ENCODE results near the gene DMRTC2. TPM values are rescaled to one million over a fixed set of nuclear protein-coding genes. Genes with fewer than 3 reads are reported as not detected.

The DMRTC2 gene
- total RNA-seq, 1 donor from 2014 or later, result not detected

DNA sequence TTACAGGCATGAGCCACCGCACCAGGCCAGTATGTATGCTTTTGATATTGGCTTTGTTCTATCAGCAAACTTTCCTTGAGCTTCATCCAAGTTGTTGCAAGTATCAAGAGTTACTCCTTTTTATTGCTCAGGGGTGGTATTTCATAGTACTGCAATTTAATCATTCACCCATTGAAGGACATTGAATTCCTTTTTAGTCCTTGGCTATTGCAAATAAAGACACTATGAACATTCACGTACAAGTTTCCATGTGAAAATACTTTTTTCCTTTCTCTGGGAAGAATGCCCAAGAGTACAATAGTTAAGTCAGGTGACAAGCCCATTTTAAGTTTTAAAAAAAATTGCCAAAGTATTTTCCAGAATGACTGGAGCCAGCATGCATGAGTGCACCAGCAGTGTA lies 28.1 kb upstream of the DMRTC2 start:
- Mint-ChIP-seq H3K9me3 (ENCODE audit: unreplicated experiment) (peaks cover 3% of the 10 kb centered on the region), H3K4me1 (ENCODE audit: low read depth, unreplicated experiment) (peaks cover 6% of the 10 kb centered on the region), H3K27me3 (ENCODE audit: unreplicated experiment) (peaks cover 6% of the 10 kb centered on the region), H3K27ac (ENCODE audit: unreplicated experiment) (no peak overlapping the region), H3K36me3 (ENCODE audit: unreplicated experiment) (no peaks in the 10 kb centered on the region), H3K4me3 (ENCODE audit: unreplicated experiment) (no peak overlapping the region)
- TF ChIP-seq, protein P1, sequence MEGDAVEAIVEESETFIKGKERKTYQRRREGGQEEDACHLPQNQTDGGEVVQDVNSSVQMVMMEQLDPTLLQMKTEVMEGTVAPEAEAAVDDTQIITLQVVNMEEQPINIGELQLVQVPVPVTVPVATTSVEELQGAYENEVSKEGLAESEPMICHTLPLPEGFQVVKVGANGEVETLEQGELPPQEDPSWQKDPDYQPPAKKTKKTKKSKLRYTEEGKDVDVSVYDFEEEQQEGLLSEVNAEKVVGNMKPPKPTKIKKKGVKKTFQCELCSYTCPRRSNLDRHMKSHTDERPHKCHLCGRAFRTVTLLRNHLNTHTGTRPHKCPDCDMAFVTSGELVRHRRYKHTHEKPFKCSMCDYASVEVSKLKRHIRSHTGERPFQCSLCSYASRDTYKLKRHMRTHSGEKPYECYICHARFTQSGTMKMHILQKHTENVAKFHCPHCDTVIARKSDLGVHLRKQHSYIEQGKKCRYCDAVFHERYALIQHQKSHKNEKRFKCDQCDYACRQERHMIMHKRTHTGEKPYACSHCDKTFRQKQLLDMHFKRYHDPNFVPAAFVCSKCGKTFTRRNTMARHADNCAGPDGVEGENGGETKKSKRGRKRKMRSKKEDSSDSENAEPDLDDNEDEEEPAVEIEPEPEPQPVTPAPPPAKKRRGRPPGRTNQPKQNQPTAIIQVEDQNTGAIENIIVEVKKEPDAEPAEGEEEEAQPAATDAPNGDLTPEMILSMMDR (IDR thresholded peaks at IDR 0.05; ENCODE audit: partially characterized antibody, unreplicated experiment), result no peak
- DNase-seq, result no peak

DNA sequence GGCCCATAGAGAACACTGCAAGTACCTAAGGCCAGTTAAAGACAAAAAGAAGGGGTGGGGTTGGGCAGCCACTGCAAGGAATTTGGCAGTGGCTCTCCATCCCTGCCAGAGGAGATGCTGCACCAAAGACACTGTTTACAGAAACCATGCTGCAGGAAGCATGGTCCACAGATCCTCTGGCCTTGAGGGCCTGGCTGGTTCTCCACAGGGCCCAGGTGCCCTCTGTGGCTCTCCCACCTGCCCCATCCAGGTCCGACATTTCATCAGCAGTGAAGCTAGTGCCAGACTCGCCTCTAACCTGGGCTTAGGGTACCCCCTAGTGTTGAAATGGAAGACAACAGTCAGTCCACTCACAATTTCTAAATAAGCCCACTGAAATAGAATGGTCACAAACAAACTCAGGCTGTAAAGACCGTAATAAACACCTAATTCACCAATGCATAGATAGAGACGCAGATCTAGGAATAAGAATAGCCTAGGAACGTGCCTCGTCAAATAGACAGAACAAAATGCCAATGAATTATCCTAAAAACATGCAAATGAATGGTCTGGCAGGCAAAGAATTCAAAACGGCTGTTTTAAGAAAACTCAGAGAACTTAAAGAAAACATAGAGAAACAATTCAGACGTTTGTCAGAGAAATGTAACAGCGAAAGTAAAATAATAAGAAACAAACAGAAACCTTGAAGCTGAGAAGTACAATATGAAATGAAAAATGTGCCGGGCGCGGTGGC lies 23.7 kb upstream of the DMRTC2 start:
- H3K9me3 Mint-ChIP-seq (ENCODE audit: unreplicated experiment), result no peaks in the 10 kb centered on the region
- no peaks in the 10 kb centered on the region for H3K27me3 Mint-ChIP-seq (ENCODE audit: unreplicated experiment)
- peak; percentile 37 for DNase-seq
- H3K4me1 Mint-ChIP-seq (ENCODE audit: low read depth, unreplicated experiment), result no peaks in the 10 kb centered on the region
- no peak overlapping the region for H3K4me3 Mint-ChIP-seq (ENCODE audit: unreplicated experiment)
- H3K27ac Mint-ChIP-seq (ENCODE audit: unreplicated experiment), result no peak overlapping the region
- TF ChIP-seq, protein P1 (IDR thresholded peaks at IDR 0.05; ENCODE audit: partially characterized antibody, unreplicated experiment), result peak; percentile 84
- no peaks in the 10 kb centered on the region for H3K36me3 Mint-ChIP-seq (ENCODE audit: unreplicated experiment)

DNA sequence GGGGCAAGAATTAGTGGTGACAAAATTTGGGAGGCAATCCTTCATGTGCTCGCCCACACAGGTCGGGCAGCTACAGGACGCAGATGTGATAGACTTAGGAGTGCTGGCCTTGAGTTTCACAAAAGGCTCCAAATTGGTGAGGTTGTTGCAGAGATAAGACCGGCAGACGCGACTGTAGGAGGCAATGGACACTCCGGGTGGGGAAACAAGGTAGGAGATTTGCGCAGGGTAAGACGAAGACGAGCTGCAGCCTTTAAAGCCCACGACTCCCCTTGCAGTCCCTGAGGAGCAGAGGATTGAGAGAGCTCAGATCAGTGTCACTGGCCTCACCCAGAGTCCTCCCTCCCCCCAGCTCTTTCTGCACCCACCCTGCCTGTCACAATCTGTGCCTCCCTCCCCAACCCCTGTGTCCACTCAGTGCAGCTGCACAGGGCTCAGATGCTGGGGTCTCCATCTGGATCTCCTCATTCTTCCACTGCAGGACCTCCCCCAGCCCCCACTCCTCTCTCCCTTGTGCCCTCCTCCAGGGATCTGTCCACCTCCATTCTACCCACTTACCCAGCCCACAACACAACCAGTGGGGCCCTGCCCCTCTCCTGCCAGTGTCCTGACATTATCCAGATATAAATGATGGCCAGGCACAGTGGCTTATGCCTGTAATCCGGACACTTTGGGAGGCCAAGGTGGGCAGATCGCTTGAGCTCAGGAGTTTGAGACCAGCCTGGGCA lies 6.7 kb upstream of the DMRTC2 start:
- TF ChIP-seq, protein P1 (IDR thresholded peaks at IDR 0.05; ENCODE audit: partially characterized antibody, unreplicated experiment), result no peak
- Mint-ChIP-seq H3K27me3 (ENCODE audit: unreplicated experiment) (peaks cover 4% of the 10 kb centered on the region), H3K4me3 (ENCODE audit: unreplicated experiment) (peak overlapping the region; percentile 38), H3K27ac (ENCODE audit: unreplicated experiment) (no peak overlapping the region), H3K4me1 (ENCODE audit: low read depth, unreplicated experiment) (peaks cover 10% of the 10 kb centered on the region), H3K36me3 (ENCODE audit: unreplicated experiment) (no peaks in the 10 kb centered on the region), H3K9me3 (ENCODE audit: unreplicated experiment) (no peaks in the 10 kb centered on the region)
- DNase-seq, result no peak

DNA sequence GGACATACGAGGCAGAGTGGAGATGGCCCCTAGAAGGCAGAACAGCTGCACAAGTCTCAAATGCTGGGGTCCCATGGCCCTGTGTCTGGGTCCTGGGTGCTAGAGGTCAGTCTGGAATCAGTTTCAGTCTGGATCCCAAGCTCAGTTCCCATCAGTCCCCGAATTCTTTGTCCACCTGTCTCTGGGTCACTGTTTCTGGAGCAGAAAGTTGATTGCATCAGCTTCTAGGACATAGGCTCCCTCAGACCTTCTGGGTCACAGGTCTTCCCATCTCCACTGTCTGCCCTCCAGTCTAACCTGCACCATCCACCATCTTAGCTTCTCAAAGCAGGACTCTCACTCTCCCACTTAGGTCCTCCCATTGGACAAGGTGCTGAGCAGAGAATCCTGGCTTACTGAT lies 5.6 kb upstream of the DMRTC2 start:
- peaks cover 10% of the 10 kb centered on the region for H3K4me1 Mint-ChIP-seq (ENCODE audit: low read depth, unreplicated experiment)
- H3K4me3 Mint-ChIP-seq (ENCODE audit: unreplicated experiment), result no peak overlapping the region
- H3K27me3 Mint-ChIP-seq (ENCODE audit: unreplicated experiment), result peaks cover 5% of the 10 kb centered on the region
- no peak overlapping the region for H3K27ac Mint-ChIP-seq (ENCODE audit: unreplicated experiment)
- DNase-seq, result no peak
- H3K36me3 Mint-ChIP-seq (ENCODE audit: unreplicated experiment), result peaks cover 6% of the 10 kb centered on the region
- peaks cover 3% of the 10 kb centered on the region for H3K9me3 Mint-ChIP-seq (ENCODE audit: unreplicated experiment)
- TF ChIP-seq, protein P1 (IDR thresholded peaks at IDR 0.05; ENCODE audit: partially characterized antibody, unreplicated experiment), result no peak

DNA sequence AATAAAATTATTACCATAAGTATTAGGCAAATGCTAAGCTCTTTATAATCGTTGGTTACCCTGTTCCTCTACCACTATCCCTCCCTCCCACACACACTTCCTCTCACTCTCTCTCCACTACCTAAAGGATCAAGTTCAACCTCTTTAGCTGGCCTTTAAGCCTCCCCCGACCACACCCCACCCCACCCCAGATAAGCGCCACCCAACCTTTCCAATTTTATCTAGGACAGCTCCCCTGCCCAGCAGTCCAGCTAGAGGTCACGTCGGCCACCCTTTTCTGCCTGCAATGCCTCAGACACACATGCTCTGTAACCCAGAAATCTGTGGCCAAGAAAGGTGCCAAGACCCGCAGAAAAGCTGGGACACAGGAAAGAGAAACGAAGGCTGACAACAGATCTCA lies 1.5 kb upstream of the DMRTC2 start:
- Mint-ChIP-seq H3K27ac (ENCODE audit: unreplicated experiment) (no peak overlapping the region), H3K27me3 (ENCODE audit: unreplicated experiment) (peaks cover 6% of the 10 kb centered on the region), H3K4me3 (ENCODE audit: unreplicated experiment) (no peak overlapping the region), H3K36me3 (ENCODE audit: unreplicated experiment) (peaks cover 8% of the 10 kb centered on the region), H3K4me1 (ENCODE audit: low read depth, unreplicated experiment) (peaks cover 3% of the 10 kb centered on the region), H3K9me3 (ENCODE audit: unreplicated experiment) (peaks cover 3% of the 10 kb centered on the region)
- TF ChIP-seq, protein P1 (IDR thresholded peaks at IDR 0.05; ENCODE audit: partially characterized antibody, unreplicated experiment), result no peak
- no peak for DNase-seq

Data from glutamatergic neuron (in vitro differentiated cells).